ENCODE measurements around the gene ELANE. TPM values are rescaled to one million over a fixed set of nuclear protein-coding genes. Genes with fewer than 3 reads are reported as not detected.
"Not testable (repeated sequence)": the region's sequence is repeated elsewhere in the genome, so short reads cannot be mapped to it uniquely, and the experiment has no call there.

Gene ELANE
- total RNA-seq, 1 experiment from 2014 or later = not detected

DNA sequence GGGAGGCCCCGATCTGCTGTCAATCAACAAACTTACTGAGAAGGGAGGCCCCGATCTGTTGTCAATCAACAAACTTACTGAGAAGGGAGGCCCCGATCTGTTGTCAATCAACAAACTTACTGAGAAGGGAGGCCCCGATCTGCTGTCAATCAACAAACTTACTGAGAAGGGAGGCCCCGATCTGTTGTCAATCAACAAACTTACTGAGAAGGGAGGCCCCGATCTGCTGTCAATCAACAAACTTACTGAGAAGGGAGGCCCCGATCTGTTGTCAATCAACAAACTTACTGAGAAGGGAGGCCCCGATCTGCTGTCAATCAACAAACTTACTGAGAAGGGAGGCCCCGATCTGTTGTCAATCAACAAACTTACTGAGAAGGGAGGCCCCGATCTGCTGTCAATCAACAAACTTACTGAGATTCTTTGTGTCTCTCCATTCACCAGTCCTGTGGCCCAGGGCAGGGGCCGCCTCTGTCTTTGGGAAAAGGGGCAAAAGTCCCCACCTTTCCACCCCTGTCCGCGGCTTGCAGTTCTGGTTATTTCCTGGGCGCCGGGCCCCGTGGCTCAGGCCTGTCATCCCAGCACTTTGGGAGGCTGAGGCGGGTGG lies 1.6 kb downstream of the ELANE start:
- not testable (repeated sequence) for H3K9ac ChIP-seq (ENCODE audit: low read length); H3K79me2 ChIP-seq (ENCODE audit: low read length); DNase-seq; H3K36me3 ChIP-seq (ENCODE audit: insufficient read depth, low read length); H3K4me1 ChIP-seq (ENCODE audit: low read length); H4K20me1 ChIP-seq (ENCODE audit: insufficient read depth, low read depth, low read length); H3K9me2 ChIP-seq (replicated peaks; ENCODE audit: insufficient read depth, low read length); H3K9me3 ChIP-seq (ENCODE audit: low read length); H2AFZ ChIP-seq (ENCODE audit: low read length); H3K27me3 ChIP-seq (ENCODE audit: low read length); H3K4me3 ChIP-seq (ENCODE audit: low read length); H3K4me2 ChIP-seq (ENCODE audit: low read depth, low read length, poor library complexity, severe bottlenecking); H3K27ac ChIP-seq (ENCODE audit: low read length)

DNA sequence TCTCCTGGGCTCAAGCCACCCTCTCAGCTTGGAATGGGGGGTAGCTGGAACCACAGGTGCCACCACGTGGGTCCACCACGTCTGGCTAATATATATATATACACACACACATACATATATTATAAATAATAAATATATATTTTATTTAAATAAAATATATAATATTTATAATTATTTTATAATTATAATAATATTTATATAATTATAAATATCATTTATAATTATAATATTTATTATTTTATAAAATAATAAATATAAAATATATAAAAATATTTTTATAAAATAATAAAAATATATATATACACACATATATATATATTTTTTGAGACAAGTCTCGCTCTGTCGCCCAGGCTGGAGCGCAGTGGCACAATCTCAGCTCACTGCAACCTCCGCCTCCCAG lies 2.4 kb downstream of the ELANE start:
- Histone ChIP-seq H3K4me2 (ENCODE audit: low read depth, low read length, poor library complexity, severe bottlenecking) (no peak overlapping the region), H3K79me2 (ENCODE audit: low read length) (no peaks in the 10 kb centered on the region), H3K4me1 (ENCODE audit: low read length) (no peaks in the 10 kb centered on the region), H3K4me3 (ENCODE audit: low read length) (no peak overlapping the region), H3K27me3 (ENCODE audit: low read length) (no peaks in the 10 kb centered on the region), H3K9me2 (replicated peaks; ENCODE audit: insufficient read depth, low read length) (no peaks in the 10 kb centered on the region), H3K27ac (ENCODE audit: low read length) (no peak overlapping the region), H3K9ac (ENCODE audit: low read length) (no peak overlapping the region), H2AFZ (ENCODE audit: low read length) (no peak overlapping the region), H3K36me3 (ENCODE audit: insufficient read depth, low read length) (no peaks in the 10 kb centered on the region), H4K20me1 (ENCODE audit: insufficient read depth, low read depth, low read length) (no peaks in the 10 kb centered on the region), H3K9me3 (ENCODE audit: low read length) (no peaks in the 10 kb centered on the region)
- DNase-seq = peak; percentile 56

DNA sequence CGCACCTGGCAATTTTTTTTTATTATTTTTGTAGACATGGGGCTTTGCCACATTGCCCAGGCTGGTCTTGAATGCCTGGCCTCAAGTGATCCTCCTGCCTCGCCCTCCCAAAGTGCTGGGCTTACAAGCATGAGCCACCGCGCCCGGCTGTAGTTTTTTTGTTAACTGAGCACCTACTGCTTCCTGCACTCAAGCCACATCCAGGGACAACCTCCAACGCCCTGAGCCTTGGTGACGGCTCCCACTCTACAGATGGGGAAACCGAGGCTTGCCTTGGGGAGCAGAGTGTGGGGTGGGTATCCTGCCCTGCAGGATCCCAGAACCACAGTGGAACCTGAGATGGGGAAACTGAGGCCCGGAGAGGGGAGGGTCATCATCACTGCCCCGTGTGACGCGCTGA lies 3.0 kb downstream of the ELANE start:
- H3K9ac ChIP-seq (ENCODE audit: low read length) = no peak overlapping the region
- H3K36me3 ChIP-seq (ENCODE audit: insufficient read depth, low read length) = no peaks in the 10 kb centered on the region
- no peak overlapping the region for H3K4me3 ChIP-seq (ENCODE audit: low read length)
- DNase-seq = no peak
- H3K4me1 ChIP-seq (ENCODE audit: low read length) = no peaks in the 10 kb centered on the region
- no peaks in the 10 kb centered on the region for H3K9me3 ChIP-seq (ENCODE audit: low read length)
- no peaks in the 10 kb centered on the region for H4K20me1 ChIP-seq (ENCODE audit: insufficient read depth, low read depth, low read length)
- no peak overlapping the region for H2AFZ ChIP-seq (ENCODE audit: low read length)
- H3K79me2 ChIP-seq (ENCODE audit: low read length) = no peaks in the 10 kb centered on the region
- H3K27ac ChIP-seq (ENCODE audit: low read length) = no peak overlapping the region
- no peaks in the 10 kb centered on the region for H3K9me2 ChIP-seq (replicated peaks; ENCODE audit: insufficient read depth, low read length)
- H3K27me3 ChIP-seq (ENCODE audit: low read length) = no peaks in the 10 kb centered on the region
- no peak overlapping the region for H3K4me2 ChIP-seq (ENCODE audit: low read depth, low read length, poor library complexity, severe bottlenecking)

DNA sequence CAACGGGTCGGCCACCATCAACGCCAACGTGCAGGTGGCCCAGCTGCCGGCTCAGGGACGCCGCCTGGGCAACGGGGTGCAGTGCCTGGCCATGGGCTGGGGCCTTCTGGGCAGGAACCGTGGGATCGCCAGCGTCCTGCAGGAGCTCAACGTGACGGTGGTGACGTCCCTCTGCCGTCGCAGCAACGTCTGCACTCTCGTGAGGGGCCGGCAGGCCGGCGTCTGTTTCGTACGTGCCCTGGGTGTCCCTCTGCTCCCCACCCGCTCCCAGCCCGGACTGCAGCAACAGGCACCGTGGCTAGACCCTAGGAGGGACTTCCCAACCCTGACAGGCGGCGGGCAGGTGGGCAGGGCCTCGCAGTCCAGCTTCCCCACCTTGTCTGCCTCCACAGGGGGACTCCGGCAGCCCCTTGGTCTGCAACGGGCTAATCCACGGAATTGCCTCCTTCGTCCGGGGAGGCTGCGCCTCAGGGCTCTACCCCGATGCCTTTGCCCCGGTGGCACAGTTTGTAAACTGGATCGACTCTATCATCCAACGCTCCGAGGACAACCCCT lies 3.5 kb downstream of the ELANE start:
- H4K20me1 ChIP-seq (ENCODE audit: insufficient read depth, low read depth, low read length) = no peaks in the 10 kb centered on the region
- no peak overlapping the region for H3K9ac ChIP-seq (ENCODE audit: low read length)
- H3K4me3 ChIP-seq (ENCODE audit: low read length) = no peak overlapping the region
- H3K79me2 ChIP-seq (ENCODE audit: low read length) = no peaks in the 10 kb centered on the region
- no peak for DNase-seq
- 0 out of 2 replicates have a peak, but pooled peaks cover 1% of the 10 kb centered on the region for H3K4me1 ChIP-seq (ENCODE audit: low read length)
- no peak overlapping the region for H3K27ac ChIP-seq (ENCODE audit: low read length)
- no peaks in the 10 kb centered on the region for H3K9me3 ChIP-seq (ENCODE audit: low read length)
- H3K9me2 ChIP-seq (replicated peaks; ENCODE audit: insufficient read depth, low read length) = no peaks in the 10 kb centered on the region
- H3K36me3 ChIP-seq (ENCODE audit: insufficient read depth, low read length) = no peaks in the 10 kb centered on the region
- no peak overlapping the region for H2AFZ ChIP-seq (ENCODE audit: low read length)
- no peaks in the 10 kb centered on the region for H3K27me3 ChIP-seq (ENCODE audit: low read length)
- no peak overlapping the region for H3K4me2 ChIP-seq (ENCODE audit: low read depth, low read length, poor library complexity, severe bottlenecking)

DNA sequence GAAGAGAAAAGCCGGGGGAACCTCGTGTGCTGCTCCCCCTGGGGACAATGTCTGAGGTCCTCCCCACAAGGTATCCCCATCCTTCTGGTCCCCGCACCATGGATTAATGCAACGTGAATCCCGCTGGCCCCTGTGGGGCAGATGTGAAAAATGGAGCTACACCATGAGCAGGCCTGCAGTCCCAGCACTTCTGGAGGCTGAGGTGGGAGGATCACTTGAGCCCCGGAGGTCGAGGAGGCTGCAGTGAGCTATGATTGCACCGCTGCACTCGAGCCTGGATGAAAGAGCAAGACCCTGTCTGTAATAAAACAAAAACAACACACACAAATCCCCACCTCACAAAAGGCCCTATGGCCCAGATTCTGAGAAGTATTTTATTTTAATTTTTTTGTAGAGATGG lies 6.2 kb downstream of the ELANE start:
- DNase-seq = no peak
- no peaks in the 10 kb centered on the region for H3K9me2 ChIP-seq (replicated peaks; ENCODE audit: insufficient read depth, low read length)
- H3K9me3 ChIP-seq (ENCODE audit: low read length) = no peaks in the 10 kb centered on the region
- H2AFZ ChIP-seq (ENCODE audit: low read length) = no peak overlapping the region
- H3K27ac ChIP-seq (ENCODE audit: low read length) = no peak overlapping the region
- no peaks in the 10 kb centered on the region for H3K79me2 ChIP-seq (ENCODE audit: low read length)
- H3K4me2 ChIP-seq (ENCODE audit: low read depth, low read length, poor library complexity, severe bottlenecking) = no peak overlapping the region
- H3K9ac ChIP-seq (ENCODE audit: low read length) = no peak overlapping the region
- H3K36me3 ChIP-seq (ENCODE audit: insufficient read depth, low read length) = no peaks in the 10 kb centered on the region
- 0 out of 2 replicates have a peak, but pooled peaks cover 3% of the 10 kb centered on the region for H3K4me1 ChIP-seq (ENCODE audit: low read length)
- H3K4me3 ChIP-seq (ENCODE audit: low read length) = no peak overlapping the region
- H4K20me1 ChIP-seq (ENCODE audit: insufficient read depth, low read depth, low read length) = 0 out of 2 replicates have a peak, but pooled peaks cover 3% of the 10 kb centered on the region
- H3K27me3 ChIP-seq (ENCODE audit: low read length) = no peaks in the 10 kb centered on the region

DNA sequence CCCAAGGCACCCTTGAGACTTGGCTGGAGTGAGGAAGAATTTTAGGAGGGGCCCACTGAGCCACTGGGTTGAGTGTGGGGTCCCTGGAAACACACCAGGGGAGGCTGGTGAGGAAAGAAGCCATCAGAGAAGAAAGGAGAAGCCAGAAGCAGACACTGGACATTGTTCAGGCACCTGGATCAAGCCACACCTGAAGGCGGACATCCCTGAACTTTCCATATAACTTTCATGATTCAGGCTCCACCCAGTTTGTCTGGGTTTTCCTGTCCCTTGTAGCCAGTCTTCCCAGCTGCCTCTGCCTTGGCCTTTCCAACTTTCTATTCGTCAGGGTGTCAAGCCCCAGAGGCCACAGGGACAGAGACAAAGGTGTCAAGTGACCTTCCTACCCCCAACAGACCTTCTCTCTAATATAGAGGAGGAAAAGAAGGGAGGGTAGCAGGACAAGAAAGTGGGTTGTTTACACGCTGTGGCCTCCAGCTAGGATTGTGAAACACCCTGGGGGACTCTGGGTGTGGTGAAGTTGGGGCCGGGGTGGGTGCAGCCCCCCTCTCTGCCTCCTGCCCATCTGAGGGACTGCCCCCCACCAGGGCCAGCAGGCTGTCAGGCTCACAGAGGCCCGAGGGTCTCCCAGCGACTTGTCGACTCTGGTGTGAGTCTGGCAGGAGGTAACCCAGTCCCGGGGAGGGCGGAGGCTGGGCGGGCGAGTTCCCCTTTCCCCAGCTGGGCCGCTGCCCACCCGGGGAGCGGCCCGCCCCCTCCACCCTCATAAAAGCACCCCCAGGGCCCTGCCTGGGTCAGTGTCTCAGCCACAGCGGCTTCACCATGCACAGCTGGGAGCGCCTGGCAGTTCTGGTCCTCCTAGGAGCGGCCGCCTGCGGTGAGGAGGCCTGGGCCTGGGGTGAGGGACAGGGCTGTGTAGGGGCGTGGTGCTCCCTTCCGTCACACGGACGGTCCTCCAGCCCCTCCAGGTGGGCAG lies 7.1 kb downstream of the ELANE start, which contains the start of gene CFD:
CFD (plus strand) TSS at position 797 of the 976 bp plus-strand sequence; CDS start at position 823, 26 bp downstream.
- no peaks in the 10 kb centered on the region for H3K36me3 ChIP-seq (ENCODE audit: insufficient read depth, low read length)
- H3K4me1 ChIP-seq (ENCODE audit: low read length) = peaks cover 9% of the 10 kb centered on the region; the same call in 1 of the 2 replicates
- no peaks in the 10 kb centered on the region for H3K9me3 ChIP-seq (ENCODE audit: low read length)
- no peak within 1 kb of the TSS for H3K27ac ChIP-seq (ENCODE audit: low read length)
- no peak within 1 kb of the TSS for H2AFZ ChIP-seq (ENCODE audit: low read length)
- H3K79me2 ChIP-seq (ENCODE audit: low read length) = no peaks in the 10 kb centered on the region
- H3K4me2 ChIP-seq (ENCODE audit: low read depth, low read length, poor library complexity, severe bottlenecking) = peak within 1 kb of the TSS; percentile 51
- 0 out of 2 replicates have a peak, but pooled peaks cover 3% of the 10 kb centered on the region for H4K20me1 ChIP-seq (ENCODE audit: insufficient read depth, low read depth, low read length)
- H3K9me2 ChIP-seq (replicated peaks; ENCODE audit: insufficient read depth, low read length) = no peaks in the 10 kb centered on the region
- no peaks in the 10 kb centered on the region for H3K27me3 ChIP-seq (ENCODE audit: low read length)
- no peak for DNase-seq
- H3K9ac ChIP-seq (ENCODE audit: low read length) = no peak within 1 kb of the TSS
- peak within 1 kb of the TSS; percentile 47; the same call in 1 of the 2 replicates for H3K4me3 ChIP-seq (ENCODE audit: low read length)

DNA sequence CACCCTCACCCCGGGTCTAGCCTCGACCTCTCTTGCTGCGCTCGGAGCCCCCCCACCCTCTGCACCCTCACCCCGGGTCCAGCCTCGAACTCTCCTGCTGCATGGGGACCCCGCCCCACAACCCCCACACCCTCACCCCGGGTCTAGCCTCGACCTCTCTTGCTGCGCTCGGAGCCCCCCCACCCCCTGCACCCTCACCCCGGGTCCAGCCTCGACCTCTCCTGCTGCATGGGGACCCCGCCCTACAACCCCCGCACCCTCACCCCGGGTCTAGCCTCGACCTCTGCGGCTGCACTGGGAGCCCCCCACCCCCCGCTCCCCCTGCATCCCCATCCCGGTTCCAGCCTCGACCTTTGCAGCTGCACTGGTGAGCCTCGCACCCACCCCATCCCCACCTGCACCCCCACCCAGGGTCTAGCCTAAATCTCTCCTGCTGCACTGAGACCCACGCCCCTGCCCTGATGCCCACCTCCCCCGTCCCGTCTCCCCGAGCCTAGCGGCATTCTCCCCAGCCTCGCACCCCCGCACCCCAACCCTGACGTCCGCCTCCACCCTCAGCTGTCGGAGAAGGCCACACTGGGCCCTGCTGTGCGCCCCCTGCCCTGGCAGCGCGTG lies 9.1 kb downstream of the ELANE start:
- Histone ChIP-seq H4K20me1 (ENCODE audit: insufficient read depth, low read depth, low read length) (0 out of 2 replicates have a peak, but pooled peaks cover 3% of the 10 kb centered on the region), H3K9ac (ENCODE audit: low read length) (no peak overlapping the region), H3K36me3 (ENCODE audit: insufficient read depth, low read length) (no peaks in the 10 kb centered on the region), H3K27ac (ENCODE audit: low read length) (no peak overlapping the region), H3K27me3 (ENCODE audit: low read length) (no peaks in the 10 kb centered on the region), H3K4me1 (ENCODE audit: low read length) (peaks cover 9% of the 10 kb centered on the region; the same call in 1 of the 2 replicates), H3K9me3 (ENCODE audit: low read length) (no peaks in the 10 kb centered on the region), H3K9me2 (replicated peaks; ENCODE audit: insufficient read depth, low read length) (no peaks in the 10 kb centered on the region), H3K4me2 (ENCODE audit: low read depth, low read length, poor library complexity, severe bottlenecking) (no peak overlapping the region), H3K79me2 (ENCODE audit: low read length) (no peaks in the 10 kb centered on the region), H2AFZ (ENCODE audit: low read length) (no peak overlapping the region), H3K4me3 (ENCODE audit: low read length) (peak overlapping the region; percentile 47; the same call in 1 of the 2 replicates)
- DNase-seq = no peak

All from Karpas-422 (cell line).